SU-DHL-6 (cell line): ENCODE data around the gene ERRFI1.

Experiments
- H2AFZ ChIP-seq: fragments of 200-600 bp; sonication (generic); 2 replicates; pipeline ENCODE4 v1.6.1; 2014; ENCODE audit warnings: low read depth, mild to moderate bottlenecking, moderate library complexity, mixed read lengths, antibody characterized with exemption, low read length; ENCODE audit not compliant: severe bottlenecking
- H3F3A ChIP-seq: fragments of 200-600 bp; shearing (Covaris generic); 2 replicates; pipeline ENCODE4 v1.6.0; 2016; ENCODE audit warnings: antibody characterized with exemption, mild to moderate bottlenecking; ENCODE audit not compliant: insufficient read depth
- H3K27ac ChIP-seq: fragments of 200-600 bp; sonication (generic); 2 replicates; pipeline ENCODE4 v1.5.1; 2016; ENCODE audit warnings: low read depth, mild to moderate bottlenecking, low read length, moderate library complexity, mixed read lengths
- H3K27me3 ChIP-seq: fragments of 200-600 bp; sonication (generic), shearing (Covaris generic); 2 replicates; pipeline ENCODE4 v1.6.0; 2014; ENCODE audit warnings: mild to moderate bottlenecking, low read length
- H3K36me3 ChIP-seq: fragments of 200-600 bp; sonication (generic); 2 replicates; pipeline ENCODE4 v1.6.1; 2014; ENCODE audit warnings: mild to moderate bottlenecking, low read length, mixed read lengths
- H3K4me2 ChIP-seq: fragments of 300-600, 200-600 bp; shearing (Covaris generic), sonication (generic); 2 replicates; pipeline ENCODE4 v1.6.0; 2014; ENCODE audit warnings: low read length, low read depth, mild to moderate bottlenecking; ENCODE audit not compliant: poor library complexity, severe bottlenecking
- H3K4me3 ChIP-seq: fragments of 200-600 bp; sonication (generic); 2 replicates; pipeline ENCODE4 v1.5.1; 2014; ENCODE audit warnings: antibody characterized with exemption, low read length, mild to moderate bottlenecking, mixed read lengths; ENCODE audit not compliant: insufficient read depth, poor library complexity, severe bottlenecking
- H3K79me2 ChIP-seq: fragments of 200-600 bp; sonication (generic); 2 replicates; pipeline ENCODE4 v1.6.1; 2014; ENCODE audit warnings: mild to moderate bottlenecking, low read length, moderate library complexity; ENCODE audit not compliant: insufficient read depth
- H3K9ac ChIP-seq: fragments of 200-600 bp; sonication (generic); 2 replicates; pipeline ENCODE4 v1.7.0; 2014; ENCODE audit warnings: mild to moderate bottlenecking, low read length
- H3K9me2 ChIP-seq: fragments of 200-600 bp; sonication (generic); replicated peaks from 2 replicates; pipeline ENCODE4 v1.6.1; 2014; ENCODE audit warnings: low read length; ENCODE audit not compliant: insufficient read depth
- H3K9me3 ChIP-seq: fragments of 200-600 bp; sonication (generic); 2 replicates; pipeline ENCODE4 v1.6.1; 2014; ENCODE audit warnings: low read length, mixed read lengths; ENCODE audit not compliant: insufficient read depth
- H4K20me1 ChIP-seq: fragments of 200-600 bp; sonication (generic); 2 replicates; pipeline ENCODE4 v1.6.1; 2014; ENCODE audit warnings: low read depth, mild to moderate bottlenecking, antibody characterized with exemption, low read length, moderate library complexity, mixed read lengths
- CTCF ChIP-seq: fragments of 200-600 bp; sonication (generic); IDR thresholded peaks from one replicate; pipeline ENCODE4 v1.5.1; 2017; ENCODE audit warnings: antibody characterized with exemption, mild to moderate bottlenecking, low read length, moderate library complexity; ENCODE audit not compliant: insufficient read depth, poor library complexity, severe bottlenecking
- EZH2phosphoT487 ChIP-seq: fragments of 200-600 bp; sonication (generic), shearing (Covaris generic); conservative IDR thresholded peaks from 2 replicates; pipeline ENCODE4 v1.6.1; 2018; ENCODE audit warnings: mild to moderate bottlenecking, antibody characterized with exemption, low read length, moderate library complexity, mixed read lengths

ERRFI1 gene

GRCh38 chr1:7993593-7994479, 32.3 kb downstream of the ERRFI1 start:
- Histone ChIP-seq H3K36me3 (no peaks in the 10 kb centered on the region), H3K4me3 (no peak overlapping the region), H3K79me2 (no peaks in the 10 kb centered on the region), H3K27me3 (no peaks in the 10 kb centered on the region), H2AFZ (no peak overlapping the region), H3K4me2 (no peak overlapping the region), H4K20me1 (no peaks in the 10 kb centered on the region), H3K9ac (no peak overlapping the region), H3K9me3 (no peaks in the 10 kb centered on the region), H3K9me2 (no peaks in the 10 kb centered on the region), H3F3A (no peaks in the 10 kb centered on the region), H3K27ac (no peak overlapping the region)
- TF ChIP-seq CTCF: no peak
- no peak for TF ChIP-seq EZH2phosphoT487

- H3K4me2 ChIP-seq: no peak overlapping the region
- no peak overlapping the region for H3K27ac ChIP-seq
- H3F3A ChIP-seq: no peaks in the 10 kb centered on the region
- no peaks in the 10 kb centered on the region for H3K27me3 ChIP-seq
- no peaks in the 10 kb centered on the region for H3K9me3 ChIP-seq
- H3K4me3 ChIP-seq: no peak overlapping the region
- no peaks in the 10 kb centered on the region for H3K79me2 ChIP-seq
- no peaks in the 10 kb centered on the region for H3K36me3 ChIP-seq
- H3K9ac ChIP-seq: no peak overlapping the region
- H4K20me1 ChIP-seq: no peaks in the 10 kb centered on the region
- TF ChIP-seq CTCF (no peak), EZH2phosphoT487 (no peak)
- H3K9me2 ChIP-seq: no peaks in the 10 kb centered on the region
- no peak overlapping the region for H2AFZ ChIP-seq
These were observed 33.2 kb downstream of the ERRFI1 start for GRCh38 chr1:7992885-7993284.

- Histone ChIP-seq H4K20me1 (no peaks in the 10 kb centered on the region), H3F3A (no peaks in the 10 kb centered on the region), H3K4me2 (no peak overlapping the region), H3K9me3 (no peaks in the 10 kb centered on the region), H3K4me3 (no peak overlapping the region), H2AFZ (no peak overlapping the region), H3K79me2 (no peaks in the 10 kb centered on the region), H3K27ac (no peak overlapping the region), H3K27me3 (no peaks in the 10 kb centered on the region), H3K9me2 (no peaks in the 10 kb centered on the region), H3K9ac (no peak overlapping the region), H3K36me3 (no peaks in the 10 kb centered on the region)
- TF ChIP-seq EZH2phosphoT487: no peak
- no peak for TF ChIP-seq CTCF
These were observed 34.3 kb downstream of the ERRFI1 start for GRCh38 chr1:7991504-7992440.
